ENCODE results near the gene BEND3.

BEND3 gene

GRCh38 chr6:107080036-107080435, 35.3 kb downstream of the BEND3 start:
- DNase-seq, result no peak

GRCh38 chr6:107079429-107079828, 35.9 kb downstream of the BEND3 start:
- no peak for DNase-seq

- DNase-seq, result no peak
Measured at GRCh38 chr6:107077710-107078109, 37.6 kb downstream of the BEND3 start.

- no peak for DNase-seq
Measured at GRCh38 chr6:107075951-107076381, 39.3 kb downstream of the BEND3 start.

- no peak for DNase-seq
Measured at GRCh38 chr6:107070686-107071085, 44.6 kb downstream of the BEND3 start.

GRCh38 chr6:107069631-107070548, 45.4 kb downstream of the BEND3 start:
- no peak for DNase-seq

- DNase-seq, result no peak
Measured at GRCh38 chr6:107068691-107069630, 46.4 kb downstream of the BEND3 start.

- peak; percentile 43 for DNase-seq
Measured at GRCh38 chr6:107066697-107067659, 48.3 kb downstream of the BEND3 start.

- DNase-seq, result peak; percentile 53
Measured at GRCh38 chr6:107064579-107065065, 50.7 kb downstream of the BEND3 start.

GRCh38 chr6:107062691-107063090, 52.6 kb downstream of the BEND3 start:
- no peak for DNase-seq

GRCh38 chr6:107061125-107062020, 53.9 kb downstream of the BEND3 start:
- peak; percentile 34 for DNase-seq

- DNase-seq, result no peak
Measured at GRCh38 chr6:107060704-107061103, 54.6 kb downstream of the BEND3 start.

- DNase-seq, result no peak
Measured at GRCh38 chr6:107059606-107060005, 55.7 kb downstream of the BEND3 start.

GRCh38 chr6:107057679-107058078, 57.6 kb downstream of the BEND3 start:
- DNase-seq, result no peak

GRCh38 chr6:107056796-107057195, 58.5 kb downstream of the BEND3 start:
- DNase-seq, result no peak

- DNase-seq, result no peak
Measured at GRCh38 chr6:107047807-107048206, 67.5 kb downstream of the BEND3 start.

- DNase-seq, result no peak
Measured at GRCh38 chr6:107045826-107046675, 69.3 kb downstream of the BEND3 start.

GRCh38 chr6:107033126-107033525, 82.2 kb downstream of the BEND3 start:
- DNase-seq, result no peak

- no peak for DNase-seq
Measured at GRCh38 chr6:107032051-107032450, 83.3 kb downstream of the BEND3 start.

- DNase-seq, result no peak
Measured at GRCh38 chr6:107030151-107030550, 85.2 kb downstream of the BEND3 start.
